Uterus (tissue), 4 donors: ENCODE data around the gene HHAT. TPM values are rescaled to one million over a fixed set of nuclear protein-coding genes. Genes with fewer than 3 reads are reported as not detected.
"Not testable (repeated sequence)": the region's sequence is repeated elsewhere in the genome, so short reads cannot be mapped to it uniquely, and the experiment has no call there.

ENCODE experiments used
- DNase-seq, 2 donors: peaks; one replicate each; pipeline ENCODE4 v3.0.0-alpha.2; 2019 to 2020
- H3K27ac ChIP-seq, 2 donors: fragments of 200-600 bp; sonication (generic); 1 replicate in 1 of 2; 2 replicates in 1 of 2; pipeline ENCODE4 v1.5.1; 2016 to 2018
- H3K27me3 ChIP-seq, 2 donors: fragments of 200-600 bp; sonication (generic); one replicate each; pipeline ENCODE4 v1.5.1; 2018 to 2019; ENCODE audit warnings: control low read depth in 1 of 2
- H3K36me3 ChIP-seq, 2 donors: fragments of 200-600 bp; sonication (generic); one replicate each; pipeline ENCODE4 v1.5.1; 2019; ENCODE audit warnings: control low read depth in 1 of 2
- H3K4me1 ChIP-seq, 2 donors: fragments of 200-600 bp; sonication (generic); one replicate each; pipeline ENCODE4 v1.5.1; 2018 to 2019; ENCODE audit warnings: control low read depth in 1 of 2
- H3K4me3 ChIP-seq, 2 donors: fragments of 200-600 bp; sonication (generic); 1 replicate in 1 of 2; 2 replicates in 1 of 2; pipeline ENCODE4 v1.5.1; 2018 to 2019; ENCODE audit warnings: mild to moderate bottlenecking in 1 of 2
- H3K9me3 ChIP-seq, 2 donors: fragments of 200-600 bp; sonication (generic); one replicate each; pipeline ENCODE4 v1.5.1; 2019; ENCODE audit warnings: control low read depth in 1 of 2
- POLR2A ChIP-seq, 2 donors: fragments of 450-650 bp; IDR thresholded peaks; one replicate each; pipeline ENCODE4 v1.6.1; 2016; ENCODE audit warnings: antibody characterized with exemption in 2 of 2, mild to moderate bottlenecking in 1 of 2, moderate library complexity in 1 of 2
- intact Hi-C: fragments of 100-400 bp; cut with DNase I; formaldehyde crosslinking; loops from one replicate; pipeline ENCODE4 v1.15.1; 2023; ENCODE audit warnings: low total_unique reads
- total RNA-seq, 4 donors: library from RNA; depleted of rRNA in 3 of 4; stranded (reverse); fragments of >200 nt in 3 of 4; gene quantifications; one replicate each; pipeline versions ENCODE4 v1.1.0 to v1.2.4, GENCODE V29; 2014 to 2023
- TF ChIP-seq, protein P1 (sequence below), 4 experiments: fragments of 200-600 bp in 2 of 4; fragments of 450-650 bp in 2 of 4; sonication (generic) in 2 of 4; IDR thresholded peaks; one replicate each; pipeline ENCODE4 v1.5.1; 2016 to 2019; ENCODE audit warnings: antibody characterized with exemption in 4 of 4, mild to moderate bottlenecking in 2 of 4, moderate library complexity in 1 of 4
- donor health status: DM: yes; HTN: yes; CAD: no.

Gene HHAT
- total RNA-seq, 4 donors from 2014 or later = 0.88 to 10.9 (median 3.4) TPM

DNA sequence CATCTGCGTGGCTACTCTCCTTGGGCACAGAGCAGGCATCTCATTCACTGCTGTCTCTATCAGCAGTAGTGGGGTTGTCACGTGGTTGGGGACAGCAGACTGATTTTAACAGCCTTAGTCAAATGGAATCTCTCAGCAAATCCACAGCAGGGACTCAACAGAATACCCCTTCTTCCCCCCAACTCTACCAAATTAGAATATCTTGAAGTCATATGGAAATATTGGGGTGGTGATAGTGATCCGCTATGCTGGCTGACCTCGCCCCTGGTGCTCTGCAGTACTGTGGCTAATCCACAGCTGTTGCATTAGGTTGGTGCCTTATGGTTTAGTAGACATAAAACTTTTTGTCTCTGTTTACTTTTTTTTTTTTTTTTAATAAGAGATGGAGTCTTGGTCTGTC is 23.9 kb downstream of the HHAT start:
- no peaks in the 10 kb centered on the region for H3K36me3 ChIP-seq
- H3K27ac ChIP-seq = no peak overlapping the region
- DNase-seq = no peak
- H3K4me3 ChIP-seq = no peak overlapping the region
- H3K4me1 ChIP-seq = no peaks in the 10 kb centered on the region
- TF ChIP-seq, protein P1, sequence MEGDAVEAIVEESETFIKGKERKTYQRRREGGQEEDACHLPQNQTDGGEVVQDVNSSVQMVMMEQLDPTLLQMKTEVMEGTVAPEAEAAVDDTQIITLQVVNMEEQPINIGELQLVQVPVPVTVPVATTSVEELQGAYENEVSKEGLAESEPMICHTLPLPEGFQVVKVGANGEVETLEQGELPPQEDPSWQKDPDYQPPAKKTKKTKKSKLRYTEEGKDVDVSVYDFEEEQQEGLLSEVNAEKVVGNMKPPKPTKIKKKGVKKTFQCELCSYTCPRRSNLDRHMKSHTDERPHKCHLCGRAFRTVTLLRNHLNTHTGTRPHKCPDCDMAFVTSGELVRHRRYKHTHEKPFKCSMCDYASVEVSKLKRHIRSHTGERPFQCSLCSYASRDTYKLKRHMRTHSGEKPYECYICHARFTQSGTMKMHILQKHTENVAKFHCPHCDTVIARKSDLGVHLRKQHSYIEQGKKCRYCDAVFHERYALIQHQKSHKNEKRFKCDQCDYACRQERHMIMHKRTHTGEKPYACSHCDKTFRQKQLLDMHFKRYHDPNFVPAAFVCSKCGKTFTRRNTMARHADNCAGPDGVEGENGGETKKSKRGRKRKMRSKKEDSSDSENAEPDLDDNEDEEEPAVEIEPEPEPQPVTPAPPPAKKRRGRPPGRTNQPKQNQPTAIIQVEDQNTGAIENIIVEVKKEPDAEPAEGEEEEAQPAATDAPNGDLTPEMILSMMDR (IDR thresholded peaks at IDR 0.05) = no peak
- no peak for TF ChIP-seq POLR2A (IDR thresholded peaks at IDR 0.05)
- no peaks in the 10 kb centered on the region for H3K27me3 ChIP-seq
- no peaks in the 10 kb centered on the region for H3K9me3 ChIP-seq
- intact Hi-C loops = no loop called here

DNA sequence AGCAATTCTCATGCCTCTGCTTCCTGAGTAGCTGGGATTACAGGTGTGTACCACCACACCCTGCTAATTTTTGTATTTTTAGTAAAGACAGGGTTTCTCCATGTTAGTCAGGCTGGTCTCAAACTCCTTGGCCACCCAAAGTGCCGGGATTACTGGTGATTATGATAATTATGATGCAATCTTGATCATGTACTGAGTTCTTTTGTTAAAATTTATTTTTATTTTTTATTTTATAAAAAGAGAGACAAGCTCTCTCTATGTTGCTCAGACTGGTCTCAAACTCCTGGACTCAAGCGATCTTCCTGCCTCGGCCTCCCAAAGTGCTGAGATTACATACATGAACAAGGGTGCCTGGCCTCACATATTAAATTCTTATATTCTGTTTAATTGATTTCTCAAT is 25.6 kb downstream of the HHAT start:
- H3K27ac ChIP-seq, H3K27me3 ChIP-seq, H3K36me3 ChIP-seq, H3K9me3 ChIP-seq, intact Hi-C loops, DNase-seq, H3K4me1 ChIP-seq, H3K4me3 ChIP-seq: not testable (repeated sequence)

DNA sequence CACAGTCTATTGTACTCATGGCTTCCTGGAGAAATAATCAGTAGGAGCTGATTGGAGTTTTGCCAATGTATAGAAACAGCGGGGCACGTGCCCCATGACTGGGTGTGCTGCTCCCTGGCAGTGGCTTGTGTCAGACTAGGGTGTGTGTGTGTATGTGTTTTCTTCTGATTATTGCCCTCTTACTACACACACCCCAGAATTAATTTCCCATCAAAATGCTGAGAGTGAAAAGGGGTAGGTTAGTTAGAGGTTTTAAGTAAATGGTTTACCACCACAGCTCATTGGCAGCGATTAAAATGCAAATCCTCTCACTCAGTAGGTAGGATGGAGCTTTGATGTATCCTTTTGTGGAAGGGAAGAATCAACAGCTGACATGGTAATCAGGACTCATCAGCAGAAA is 29.9 kb downstream of the HHAT start:
- no peak for DNase-seq
- no peak for TF ChIP-seq POLR2A (IDR thresholded peaks at IDR 0.05)
- Histone ChIP-seq H3K27me3 (no peaks in the 10 kb centered on the region), H3K27ac (no peak overlapping the region), H3K4me1 (peaks cover 0 to 3% of the 10 kb centered on the region in 2 donors), H3K4me3 (no peak overlapping the region), H3K9me3 (no peaks in the 10 kb centered on the region), H3K36me3 (no peaks in the 10 kb centered on the region)
- intact Hi-C loops = no loop called here

DNA sequence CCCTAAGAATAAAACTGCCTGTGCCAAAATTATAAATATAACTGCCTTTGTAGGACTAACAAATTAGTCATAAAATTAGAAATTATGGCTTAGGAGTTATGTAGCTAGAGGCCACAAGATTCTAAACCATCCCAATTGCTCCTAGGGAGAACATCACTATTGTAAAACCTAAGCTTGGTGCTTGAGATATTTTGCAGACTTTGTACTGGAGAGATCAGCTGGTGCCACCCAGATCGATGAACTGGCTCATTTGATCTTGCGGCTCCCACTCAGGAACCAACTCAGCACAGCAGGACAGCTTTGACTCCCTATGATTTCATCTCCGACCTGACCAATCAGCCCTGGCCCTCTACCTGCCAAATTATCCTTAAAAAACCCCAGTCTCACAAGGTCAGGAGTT is 30.6 kb downstream of the HHAT start:
- DNase-seq = no peak
- Histone ChIP-seq H3K4me3 (no peak overlapping the region), H3K4me1 (peaks cover 0 to 3% of the 10 kb centered on the region in 2 donors), H3K27ac (no peak overlapping the region), H3K36me3 (no peaks in the 10 kb centered on the region), H3K27me3 (no peaks in the 10 kb centered on the region), H3K9me3 (no peaks in the 10 kb centered on the region)
- intact Hi-C loops = no loop called here
- no peak for TF ChIP-seq POLR2A (IDR thresholded peaks at IDR 0.05)
- TF ChIP-seq, protein P1 (IDR thresholded peaks at IDR 0.05) = no peak

DNA sequence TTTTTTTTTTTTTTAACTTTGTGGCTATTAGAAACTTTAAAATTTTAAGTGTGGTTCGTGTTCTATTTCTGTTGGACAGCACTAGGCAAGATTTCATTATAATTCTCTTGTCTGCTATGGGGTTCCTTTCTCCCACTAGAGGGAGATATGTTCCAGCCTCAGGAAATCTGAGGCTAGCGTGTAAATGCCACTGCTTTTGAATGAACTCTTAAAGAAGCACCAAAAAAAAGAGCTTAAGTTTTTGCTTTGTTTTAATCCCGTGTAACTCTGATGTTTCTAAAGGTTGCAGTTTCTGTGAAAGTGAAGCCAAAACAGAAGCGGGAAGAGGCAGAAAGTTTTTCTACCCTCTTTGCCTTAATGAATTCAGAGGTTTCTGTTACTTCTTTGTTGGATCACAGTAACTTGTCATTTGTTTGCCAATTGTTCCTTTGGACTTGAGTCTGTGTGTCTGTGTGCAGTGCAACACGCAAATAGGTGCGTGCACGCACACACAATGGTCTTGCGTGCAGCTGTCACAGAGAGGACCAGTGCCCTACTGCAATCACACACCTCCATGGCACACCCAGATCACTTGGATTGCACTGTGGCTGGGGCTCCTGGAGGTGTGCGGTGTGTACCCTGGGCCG is 32.3 kb downstream of the HHAT start:
- H3K4me3 ChIP-seq = no peak overlapping the region
- no peaks in the 10 kb centered on the region for H3K36me3 ChIP-seq
- intact Hi-C loops = no loop called here
- TF ChIP-seq, protein P1 (IDR thresholded peaks at IDR 0.05) = peak; percentile 39 to 50 (median 44)
- no peak for TF ChIP-seq POLR2A (IDR thresholded peaks at IDR 0.05)
- no peak overlapping the region for H3K27ac ChIP-seq
- no peaks in the 10 kb centered on the region for H3K27me3 ChIP-seq
- DNase-seq = no peak
- H3K9me3 ChIP-seq = no peaks in the 10 kb centered on the region
- H3K4me1 ChIP-seq = peaks cover 0 to 3% of the 10 kb centered on the region in 2 donors

DNA sequence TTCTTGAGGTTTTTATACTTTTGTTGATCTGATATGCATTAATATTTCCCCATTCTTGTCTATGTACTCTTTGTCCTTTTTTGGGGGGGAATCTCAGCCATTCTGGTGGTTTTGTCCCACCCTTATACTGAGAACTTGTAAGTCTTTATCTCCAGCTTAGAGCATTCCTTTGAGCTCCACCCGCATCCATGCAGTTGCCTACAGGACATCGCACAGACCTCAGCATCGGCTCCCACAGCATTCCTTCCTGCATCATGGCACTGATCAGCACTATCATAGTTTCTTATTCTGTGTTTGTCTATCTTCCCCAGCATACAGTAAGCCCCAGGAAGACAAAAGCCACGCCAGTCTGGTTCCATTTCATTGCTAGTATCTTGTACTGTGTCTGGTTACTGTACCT is 33.0 kb downstream of the HHAT start:
- H3K36me3 ChIP-seq = no peaks in the 10 kb centered on the region
- no peak overlapping the region for H3K27ac ChIP-seq
- H3K9me3 ChIP-seq = no peaks in the 10 kb centered on the region
- no peak overlapping the region for H3K4me3 ChIP-seq
- TF ChIP-seq, protein P1 (IDR thresholded peaks at IDR 0.05) = no peak
- TF ChIP-seq POLR2A (IDR thresholded peaks at IDR 0.05) = no peak
- intact Hi-C loops = no loop called here
- DNase-seq = no peak
- peaks cover 0 to 3% of the 10 kb centered on the region in 2 donors for H3K4me1 ChIP-seq
- no peaks in the 10 kb centered on the region for H3K27me3 ChIP-seq
